Fibroblast of skin of abdomen (primary cell): ENCODE results near the gene RYR2.

Source experiments
- DNase-seq: peaks from one replicate; pipeline ENCODE4 v3.0.0-alpha.2; 2013

The RYR2 gene

DNA sequence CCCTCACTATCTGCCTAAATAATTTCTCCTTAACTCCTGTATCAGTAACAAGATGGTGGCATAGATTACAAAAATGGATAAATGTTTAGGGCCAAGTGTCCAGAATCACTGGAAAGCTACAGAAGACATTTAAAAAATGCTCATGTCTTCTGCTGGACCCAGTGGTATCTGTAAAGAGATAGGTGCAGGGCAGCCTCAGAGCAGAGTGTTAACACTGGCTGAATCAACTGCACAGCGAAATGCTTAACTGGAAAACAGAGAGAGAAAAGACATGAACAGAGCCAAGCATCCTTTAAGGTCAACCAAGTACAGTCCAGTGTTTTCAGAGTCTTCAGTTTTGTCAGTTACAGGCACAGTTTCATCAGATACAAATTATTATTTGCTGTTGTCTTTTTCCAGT lies 429.4 kb downstream of the RYR2 start:
- no peak for DNase-seq

DNA sequence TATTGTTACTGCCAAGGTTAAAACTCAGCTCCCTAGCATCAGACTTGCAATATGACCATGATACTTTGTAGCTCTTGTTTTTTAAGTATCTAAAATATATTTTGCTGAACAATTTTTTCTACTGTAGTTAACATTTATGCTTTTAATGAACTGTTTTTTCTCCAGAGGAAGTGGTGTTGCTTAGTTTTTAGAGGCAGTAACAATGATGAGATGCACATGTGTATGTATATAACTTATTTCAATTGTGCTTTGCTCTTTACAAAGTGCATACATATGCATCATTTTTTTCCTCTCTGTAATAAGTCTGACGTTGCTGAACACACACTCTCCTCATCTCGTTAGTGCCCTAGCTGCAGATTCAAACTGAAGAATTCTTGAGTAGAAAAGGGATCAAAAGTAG lies 430.0 kb downstream of the RYR2 start:
- DNase-seq: no peak

- no peak for DNase-seq
Observed at GRCh38 chr1:237473854-237474253, 431.9 kb downstream of the RYR2 start.

DNA sequence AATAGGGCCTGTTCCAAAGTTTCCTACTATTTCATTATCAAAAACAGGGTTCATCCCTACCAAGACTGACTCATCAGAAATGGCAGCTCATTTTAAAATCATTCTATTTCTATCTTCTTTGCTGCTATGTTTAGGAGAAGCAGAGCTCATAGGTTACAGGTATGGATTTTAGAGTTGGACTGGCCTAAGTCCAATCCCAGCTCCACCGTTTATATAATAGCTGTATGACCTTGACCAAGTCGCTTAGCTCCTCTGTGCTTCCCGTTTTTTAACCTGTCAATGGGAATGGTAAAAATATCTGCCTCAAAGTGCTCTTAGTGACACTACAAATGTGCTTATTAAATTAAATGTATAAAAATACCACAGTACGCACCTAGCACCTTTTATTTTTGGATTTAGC lies 436.1 kb downstream of the RYR2 start:
- DNase-seq: no peak

DNA sequence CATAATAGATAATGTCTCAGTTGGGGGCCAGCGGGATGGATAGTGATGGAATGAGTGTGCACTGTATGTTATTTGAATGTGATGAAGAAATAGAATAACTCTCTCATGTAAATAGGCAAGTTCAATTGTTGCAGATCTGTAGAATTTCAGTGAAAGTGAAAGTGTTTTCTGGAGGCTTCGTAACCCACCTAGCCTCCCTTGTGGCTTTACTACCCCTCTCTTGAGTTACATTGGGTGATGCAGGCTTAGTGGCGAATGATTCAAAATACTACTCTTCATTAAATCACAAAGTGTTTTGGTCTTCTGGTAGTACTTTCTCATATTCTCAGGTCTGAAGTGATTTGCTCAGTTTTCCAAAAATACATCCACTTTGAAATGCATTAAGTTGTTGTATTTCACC lies 436.9 kb downstream of the RYR2 start:
- no peak for DNase-seq

DNA sequence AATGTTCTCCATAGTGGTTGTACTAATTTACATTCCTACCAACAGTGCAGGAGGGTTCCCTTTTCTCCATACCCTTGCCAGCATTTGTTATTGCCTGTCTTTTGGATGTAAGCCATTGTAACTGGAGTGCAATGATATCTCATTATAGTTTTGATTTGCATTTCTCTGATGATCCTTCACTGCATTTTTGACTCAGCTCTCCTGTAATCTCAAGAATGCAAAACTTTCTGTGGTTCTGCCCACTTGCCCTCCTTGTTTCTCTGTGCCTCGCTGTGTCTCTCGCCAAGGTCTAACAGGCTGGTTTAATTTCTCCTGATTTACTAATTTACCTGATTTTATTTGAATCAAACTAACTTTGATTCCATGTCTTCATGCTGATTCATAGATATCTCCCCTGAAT lies 440.8 kb downstream of the RYR2 start:
- no peak for DNase-seq

DNA sequence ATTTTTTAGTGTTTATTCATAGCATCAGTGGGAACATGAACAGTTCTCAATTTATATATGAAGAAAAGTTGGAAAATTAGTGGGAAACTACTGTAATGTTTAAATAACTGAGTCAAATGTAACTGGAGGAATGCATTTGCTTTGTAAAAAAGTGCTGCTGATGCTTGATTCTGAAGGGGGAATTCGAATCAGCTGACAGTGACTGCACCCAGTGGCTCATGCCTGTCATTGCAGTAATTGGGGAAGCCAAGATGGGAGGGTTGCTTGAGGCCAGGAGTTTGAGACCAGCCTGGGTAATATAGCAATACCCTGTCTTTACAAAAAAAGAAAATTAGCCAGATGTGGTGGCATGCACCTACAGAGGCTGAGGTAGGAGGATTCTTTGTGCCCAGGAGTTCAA lies 450.4 kb downstream of the RYR2 start:
- no peak for DNase-seq

- DNase-seq: no peak
Observed at GRCh38 chr1:237500566-237500965, 458.6 kb downstream of the RYR2 start.

GRCh38 chr1:237503292-237503691 lies 461.3 kb downstream of the RYR2 start:
- DNase-seq: no peak

DNA sequence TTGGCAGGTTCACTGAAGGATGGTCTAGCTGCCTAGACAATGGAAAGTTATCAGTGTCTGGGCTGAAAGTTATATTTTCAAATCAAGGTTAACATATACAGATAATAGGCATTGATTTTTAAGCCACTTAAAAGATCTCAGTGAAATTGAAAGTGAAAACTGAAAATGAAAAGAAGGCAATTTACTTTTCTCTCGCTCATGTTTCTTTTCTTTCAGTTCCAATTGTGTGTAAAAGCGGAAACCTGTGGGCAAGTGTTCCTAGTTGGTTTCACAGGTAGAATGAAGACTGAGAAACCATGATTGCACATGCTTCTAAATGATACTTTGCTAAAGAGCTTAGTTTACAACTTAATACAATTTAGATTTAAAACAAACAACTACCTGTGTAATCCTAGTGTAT lies 465.0 kb downstream of the RYR2 start:
- DNase-seq: no peak

DNA sequence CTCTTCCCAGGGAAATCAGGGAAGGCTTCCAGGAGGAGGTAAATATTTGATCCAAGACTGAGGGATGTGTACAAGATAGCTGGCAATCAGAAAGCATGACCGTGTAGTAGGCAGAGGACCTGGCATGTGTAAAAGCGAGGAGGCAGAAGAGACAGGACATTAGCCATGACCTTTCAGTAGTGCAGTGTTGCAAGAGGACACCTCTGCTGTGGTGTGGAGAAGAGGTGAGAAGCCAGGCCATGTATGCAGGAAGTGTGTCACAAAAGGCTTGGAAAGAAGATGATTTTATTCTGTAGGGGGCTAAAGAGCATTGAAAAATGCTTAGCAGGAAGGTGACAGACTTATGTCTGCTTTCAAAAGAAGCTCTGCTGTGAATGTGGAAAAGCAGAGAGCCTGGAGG lies 467.8 kb downstream of the RYR2 start:
- no peak for DNase-seq

DNA sequence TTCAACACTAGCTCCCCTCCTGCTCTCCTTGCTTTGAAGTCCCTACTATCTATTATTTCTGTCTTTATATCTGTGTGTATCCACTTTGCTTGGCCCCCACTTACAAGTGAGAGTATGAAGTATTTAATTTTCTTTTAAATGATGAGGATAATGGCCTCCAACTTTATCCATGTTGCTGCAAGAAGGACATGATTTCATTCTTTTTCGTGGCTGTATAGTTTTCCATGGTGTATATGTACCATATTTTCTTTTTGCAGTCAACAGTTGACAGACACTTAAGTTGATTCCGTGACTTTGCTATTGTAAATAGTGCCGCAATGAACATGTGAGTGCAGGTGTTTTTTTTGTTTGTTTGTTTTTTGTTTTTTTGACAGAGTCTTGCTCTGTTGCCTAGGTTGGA lies 483.1 kb downstream of the RYR2 start:
- DNase-seq: no peak

GRCh38 chr1:237527761-237528160 lies 485.8 kb downstream of the RYR2 start:
- DNase-seq: no peak

DNA sequence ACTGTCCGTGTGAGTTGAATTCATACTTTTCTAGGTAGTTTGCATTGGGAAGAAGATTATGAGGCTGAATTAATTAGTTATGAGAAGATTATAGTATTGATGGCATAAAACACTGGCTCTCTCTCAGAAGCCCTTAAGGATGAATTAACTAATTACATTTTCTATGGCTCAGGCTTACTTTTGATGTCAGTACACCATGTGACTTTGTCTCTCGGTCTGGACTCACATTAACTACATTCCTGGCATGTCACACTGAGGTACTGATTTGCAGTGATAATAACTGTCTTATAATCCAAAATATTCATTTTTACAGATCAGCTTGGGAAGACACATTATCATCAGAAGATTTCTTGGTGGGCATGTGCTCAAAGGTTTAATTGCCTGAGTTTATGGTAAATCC lies 486.6 kb downstream of the RYR2 start:
- no peak for DNase-seq

GRCh38 chr1:237539055-237539454 lies 497.1 kb downstream of the RYR2 start:
- no peak for DNase-seq

DNA sequence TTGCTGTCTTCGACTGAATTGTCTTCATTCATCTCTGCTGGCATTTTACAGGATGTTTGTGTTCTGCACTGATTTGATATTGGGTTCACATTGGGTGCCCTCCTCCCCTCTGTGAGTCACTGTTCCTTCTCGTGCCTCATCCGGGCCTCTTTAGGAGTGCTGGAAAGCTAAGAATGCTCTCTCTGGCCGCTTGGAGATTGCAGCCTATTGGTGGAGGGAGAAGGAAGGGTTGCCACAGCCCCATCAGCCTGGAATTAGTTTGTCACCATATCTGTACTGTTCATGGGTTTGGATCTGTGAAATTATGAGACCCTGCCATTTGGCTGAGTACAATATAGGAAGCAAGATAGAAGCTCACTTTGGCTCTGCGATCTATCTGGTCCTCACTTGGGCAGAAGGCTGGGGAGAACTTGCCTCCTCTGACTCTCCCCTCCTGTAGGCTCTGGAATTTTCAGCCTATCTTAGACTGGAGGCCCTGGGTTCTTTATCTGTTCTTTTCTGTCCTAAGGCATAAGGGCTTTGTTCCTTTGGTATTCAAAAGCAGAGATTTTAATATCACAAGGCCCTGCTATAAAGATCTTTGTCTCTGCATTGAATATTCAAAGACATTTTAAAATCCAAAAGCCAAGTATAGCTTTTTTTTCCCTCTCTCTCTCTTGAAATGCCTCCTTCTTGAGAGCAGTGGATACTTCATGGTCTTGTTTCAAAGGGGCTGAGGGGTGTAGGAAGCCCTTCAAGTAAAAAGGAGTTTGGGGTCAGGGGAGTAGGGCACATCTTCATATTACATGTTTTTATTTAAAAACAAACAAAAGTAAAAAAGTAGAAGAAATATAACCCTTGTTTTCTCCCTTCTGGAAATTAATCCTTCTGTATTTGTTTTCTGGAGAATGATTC lies 500.8 kb downstream of the RYR2 start:
- no peak for DNase-seq

GRCh38 chr1:237553078-237553477 lies 511.1 kb downstream of the RYR2 start:
- DNase-seq: no peak

- DNase-seq: no peak
Observed at GRCh38 chr1:237556911-237557310, 514.9 kb downstream of the RYR2 start.

DNA sequence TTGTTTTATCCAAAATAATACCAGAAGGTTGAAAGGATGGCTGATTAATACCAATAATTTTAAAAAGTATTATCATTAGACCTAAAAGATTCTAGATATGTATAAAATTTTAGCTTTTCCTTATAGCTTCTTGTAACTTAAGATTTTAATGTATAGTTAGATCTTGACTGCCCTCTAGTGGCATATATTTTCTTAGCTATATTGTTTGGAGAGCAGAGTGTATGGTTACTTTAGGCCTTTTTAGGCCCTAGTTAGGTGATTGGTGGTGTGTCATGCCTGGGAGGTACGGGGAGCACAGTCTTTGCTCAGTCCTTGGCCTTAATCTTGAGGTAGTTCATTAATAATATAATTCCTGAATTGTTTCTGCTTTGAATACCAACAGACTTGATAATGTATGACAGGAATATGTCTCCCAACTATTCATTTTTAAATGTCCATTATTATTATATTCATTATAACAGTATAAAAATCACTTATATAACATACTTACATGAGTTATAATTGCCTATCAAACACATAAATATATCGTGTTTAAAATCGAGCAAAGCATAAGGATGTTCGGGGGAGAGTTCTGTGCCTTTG lies 520.3 kb downstream of the RYR2 start:
- peak; percentile 54 for DNase-seq

GRCh38 chr1:237565236-237565635 lies 523.3 kb downstream of the RYR2 start:
- no peak for DNase-seq

- DNase-seq: no peak
Observed at GRCh38 chr1:237566581-237566980, 524.6 kb downstream of the RYR2 start.

- no peak for DNase-seq
Observed at GRCh38 chr1:237568955-237569354, 527.0 kb downstream of the RYR2 start.

- DNase-seq: no peak
Observed at GRCh38 chr1:237570530-237570929, 528.5 kb downstream of the RYR2 start.

DNA sequence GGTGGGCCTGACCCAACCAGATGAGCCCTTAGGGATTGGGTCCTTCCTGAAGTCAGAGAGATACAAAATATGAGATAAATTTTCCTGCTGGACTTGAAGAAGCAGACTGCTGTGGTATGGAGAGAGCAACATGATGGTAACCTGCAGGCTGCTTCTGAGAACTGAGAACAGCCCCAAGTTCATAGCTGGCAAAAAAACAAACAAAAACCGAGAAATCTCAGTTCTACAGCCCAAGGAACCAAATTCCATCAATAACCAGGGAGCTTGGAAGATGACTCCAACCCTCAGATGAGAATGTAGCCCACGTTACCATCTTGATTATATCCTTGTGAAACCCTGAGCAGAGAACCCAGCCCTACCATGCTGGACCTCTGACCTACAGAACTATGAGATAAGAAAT lies 532.6 kb downstream of the RYR2 start:
- DNase-seq: no peak

DNA sequence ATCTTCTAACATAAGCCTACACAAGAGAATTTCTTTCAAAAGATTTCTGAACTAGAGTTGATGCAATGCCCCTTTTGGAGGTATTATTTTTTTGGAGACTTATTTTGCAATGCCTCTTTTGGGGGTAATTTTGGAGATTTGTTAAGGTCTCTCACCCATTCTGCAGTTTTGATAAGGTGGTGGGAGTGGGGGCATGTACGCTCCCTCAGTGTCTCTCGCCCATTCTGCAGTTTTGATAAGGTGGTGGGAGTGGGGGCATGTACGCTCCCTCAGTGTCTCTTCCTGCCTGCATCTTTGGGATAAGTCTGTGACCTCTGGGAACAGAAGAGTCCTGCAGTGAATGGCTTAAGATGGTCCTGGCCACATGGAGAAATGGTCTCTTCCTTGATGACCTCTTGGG lies 536.6 kb downstream of the RYR2 start:
- DNase-seq: no peak
